H1 (cell line): ENCODE results near the gene ATAD3B. TPM values are rescaled to one million over a fixed set of nuclear protein-coding genes. Genes with fewer than 3 reads are reported as not detected.

Experiments
- CTCF ChIA-PET: fragments of 300-600 bp; sonication (Branson Sonifier 250); formaldehyde crosslinking; loops from one replicate; lab custom pipeline; 2021; ENCODE audit not compliant: partially characterized antibody; lab: Charles Lee
- POLR2A ChIA-PET: fragments of 300-600 bp; sonication (Branson Sonifier 250); formaldehyde crosslinking; loops from one replicate; lab custom pipeline; 2021; ENCODE audit warnings: inconsistent platforms; ENCODE audit not compliant: partially characterized antibody; lab: Charles Lee
- DNase-seq, 2 experiments: peaks; one replicate each; pipeline versions ENCODE4 v3.0.0 to v3.0.0-alpha.2; 2010 to 2022; ENCODE audit warnings: low spot score in 2 of 2, low read depth in 1 of 2, mixed read lengths in 1 of 2
- FAIRE-seq: peaks from 2 replicates; lab custom pipeline; 2011; peaks lifted over from hg19 to GRCh38; lab: Jason Lieb, UNC
- H2AFZ ChIP-seq: 2 replicates; pipeline ENCODE4 v1.8.1; 2012; ENCODE audit warnings: low read length, inconsistent platforms
- H2AK5ac ChIP-seq: 2 replicates; pipeline ENCODE4 v1.6.1; 2013; ENCODE audit warnings: low read depth, low read length
- H2BK120ac ChIP-seq: replicated peaks from 2 replicates; pipeline ENCODE3; 2013; ENCODE audit warnings: low read depth, low read length, inconsistent platforms
- H2BK12ac ChIP-seq: 2 replicates; pipeline ENCODE4 v1.6.1; 2013; ENCODE audit warnings: low read depth, low read length
- H2BK15ac ChIP-seq: 2 replicates; pipeline ENCODE4 v1.6.1; 2013; ENCODE audit warnings: low read length
- H2BK20ac ChIP-seq: 2 replicates; pipeline ENCODE4 v1.6.1; 2013; ENCODE audit warnings: low read length
- H2BK5ac ChIP-seq: 2 replicates; pipeline ENCODE4 v1.6.1; 2013; ENCODE audit warnings: low read depth, low read length
- H3K14ac ChIP-seq: 2 replicates; pipeline ENCODE4 v1.6.1; 2013; ENCODE audit warnings: inconsistent platforms; ENCODE audit not compliant: insufficient read length
- H3K18ac ChIP-seq: 2 replicates; pipeline ENCODE4 v1.6.1; 2013; ENCODE audit warnings: low read length; ENCODE audit errors: extremely low read depth
- H3K23ac ChIP-seq: 2 replicates; pipeline ENCODE4 v1.6.1; 2013; ENCODE audit warnings: inconsistent platforms; ENCODE audit not compliant: insufficient read length
- H3K23me2 ChIP-seq: 2 replicates; pipeline ENCODE4 v1.6.1; 2013; ENCODE audit warnings: low read depth, low read length
- H3K27ac ChIP-seq: 2 replicates; pipeline ENCODE4 v1.6.1; 2011; ENCODE audit warnings: low read depth, low read length, inconsistent platforms
- H3K27me3 ChIP-seq, 4 experiments: replicated peaks in 1 of 4; 1 replicate in 1 of 4; 2 replicates in 3 of 4; pipeline versions ENCODE4 v1.6.1 to v1.8.1; 2011 to 2013; ENCODE audit warnings: low read length in 3 of 4, mild to moderate bottlenecking in 3 of 4, inconsistent platforms in 2 of 4, mixed read lengths in 2 of 4, moderate library complexity in 1 of 4; ENCODE audit not compliant: control insufficient read depth in 3 of 4, insufficient read depth in 3 of 4; ENCODE audit errors: extremely low read depth in 1 of 4
- H3K36me3 ChIP-seq, 4 experiments: 2 replicates each; pipeline versions ENCODE4 v1.6.1 to v1.8.1; 2011 to 2013; ENCODE audit warnings: mild to moderate bottlenecking in 4 of 4, low read length in 3 of 4, moderate library complexity in 2 of 4, control low read depth in 1 of 4, inconsistent platforms in 1 of 4; ENCODE audit not compliant: insufficient read depth in 4 of 4, control insufficient read depth in 2 of 4
- H3K4ac ChIP-seq: replicated peaks from 2 replicates; pipeline ENCODE3; 2013; ENCODE audit warnings: low read length, low read depth, mixed read lengths, inconsistent platforms; ENCODE audit not compliant: insufficient read length
- H3K4me1 ChIP-seq, 4 experiments: replicated peaks in 1 of 4; 1 replicate in 1 of 4; 2 replicates in 3 of 4; pipeline versions ENCODE4 v1.6.1 to v1.8.1; 2011 to 2013; ENCODE audit warnings: low read length in 3 of 4, inconsistent platforms in 2 of 4, mixed read lengths in 1 of 4; ENCODE audit not compliant: insufficient read depth in 4 of 4, control insufficient read depth in 3 of 4
- H3K4me2 ChIP-seq, 2 experiments: 2 replicates each; pipeline versions ENCODE4 v1.6.1 to v1.8.1; 2011 to 2013; ENCODE audit warnings: low read depth in 2 of 2, low read length in 2 of 2, control low read depth in 1 of 2, inconsistent platforms in 1 of 2, mild to moderate bottlenecking in 1 of 2; ENCODE audit not compliant: insufficient read depth in 1 of 2
- H3K4me3 ChIP-seq, 4 experiments: fragments of 200-600, 300-600 bp in 1 of 4; sonication (generic), shearing (Covaris generic), sonication (Bioruptor Twin) in 1 of 4; 2 replicates each; pipeline versions ENCODE4 v1.5.1 to v1.8.1; 2011 to 2016; ENCODE audit warnings: low read length in 4 of 4, low read depth in 3 of 4, control low read depth in 2 of 4, inconsistent platforms in 2 of 4, mild to moderate bottlenecking in 2 of 4, mixed read lengths in 1 of 4, moderate library complexity in 1 of 4; ENCODE audit not compliant: insufficient read depth in 2 of 4; ENCODE audit errors: extremely low read depth in 1 of 4
- H3K56ac ChIP-seq: replicated peaks from 2 replicates; pipeline ENCODE3; 2013; ENCODE audit warnings: low read depth, mild to moderate bottlenecking, mixed read lengths, low read length, inconsistent platforms; ENCODE audit not compliant: insufficient read length
- H3K79me1 ChIP-seq: 2 replicates; pipeline ENCODE4 v1.6.1; 2013; ENCODE audit warnings: low read depth, low read length, control low read depth
- H3K79me2 ChIP-seq, 2 experiments: 2 replicates each; pipeline versions ENCODE4 v1.6.1 to v1.8.1; 2012 to 2013; ENCODE audit warnings: low read length in 2 of 2, mild to moderate bottlenecking in 2 of 2, inconsistent platforms in 1 of 2; ENCODE audit not compliant: insufficient read depth in 2 of 2, control insufficient read depth in 1 of 2
- H3K9ac ChIP-seq, 4 experiments: replicated peaks in 1 of 4; 1 replicate in 1 of 4; 2 replicates in 3 of 4; pipeline versions ENCODE4 v1.6.1 to v1.8.1; 2011 to 2013; ENCODE audit warnings: low read depth in 3 of 4, low read length in 3 of 4, control low read depth in 2 of 4, mild to moderate bottlenecking in 2 of 4, moderate library complexity in 2 of 4, inconsistent platforms in 1 of 4; ENCODE audit errors: extremely low read depth in 1 of 4
- H3K9me3 ChIP-seq, 2 experiments: 2 replicates each; pipeline versions ENCODE4 v1.6.1 to v1.8.1; 2012 to 2013; ENCODE audit warnings: mild to moderate bottlenecking in 2 of 2, moderate library complexity in 2 of 2, control low read depth in 1 of 2, inconsistent platforms in 1 of 2, low read depth in 1 of 2, low read length in 1 of 2, mixed read lengths in 1 of 2; ENCODE audit not compliant: insufficient read depth in 2 of 2
- H4K20me1 ChIP-seq, 2 experiments: replicated peaks in 1 of 2; 2 replicates each; pipeline versions ENCODE3 to v1.8.1; 2011 to 2013; ENCODE audit warnings: inconsistent platforms in 2 of 2, low read length in 2 of 2, mild to moderate bottlenecking in 1 of 2; ENCODE audit not compliant: insufficient read depth in 2 of 2, control insufficient read depth in 1 of 2
- H4K5ac ChIP-seq: 2 replicates; pipeline ENCODE4 v1.6.1; 2013; ENCODE audit warnings: low read length, low read depth, mixed read lengths, inconsistent platforms; ENCODE audit not compliant: insufficient read length
- H4K8ac ChIP-seq: 2 replicates; pipeline ENCODE4 v1.8.0; 2013; ENCODE audit warnings: mild to moderate bottlenecking, moderate library complexity, low read length, inconsistent platforms; ENCODE audit not compliant: insufficient read depth; ENCODE audit errors: extremely low read depth
- H4K91ac ChIP-seq: replicated peaks from 2 replicates; pipeline ENCODE3; 2013; ENCODE audit warnings: low read length, mixed read lengths, inconsistent platforms; ENCODE audit not compliant: insufficient read length
- ASH2L ChIP-seq: fragments of 200-600, 300-600 bp; sonication (generic); IDR thresholded peaks from one replicate; pipeline ENCODE4 v1.7.1; 2017; ENCODE audit warnings: low read length
- E2F6 ChIP-seq: IDR thresholded peaks from 2 replicates; pipeline ENCODE4 v1.6.1; 2012; ENCODE audit warnings: inconsistent platforms
- EZH2 ChIP-seq: fragments of 200-600 bp; sonication (generic); IDR thresholded peaks from 2 replicates; pipeline ENCODE4 v1.7.1; 2012; ENCODE audit warnings: low read depth, mild to moderate bottlenecking, moderate library complexity, low read length, inconsistent platforms; ENCODE audit not compliant: severe bottlenecking
- KDM5A ChIP-seq: fragments of 200-600 bp; IDR thresholded peaks from 2 replicates; pipeline ENCODE4 v1.7.1; 2012; ENCODE audit warnings: mild to moderate bottlenecking, low read length, inconsistent platforms, mixed read lengths
- RAD21 ChIP-seq, 2 experiments: IDR thresholded peaks in 1 of 2; conservative IDR thresholded peaks in 1 of 2; 2 replicates each; pipeline ENCODE4 v1.6.1; 2011; ENCODE audit warnings: low read depth in 2 of 2, low read length in 2 of 2, improper control_type of control experiment in 1 of 2, inconsistent platforms in 1 of 2, mild to moderate bottlenecking in 1 of 2, moderate library complexity in 1 of 2
- TAF1 ChIP-seq: IDR thresholded peaks from 2 replicates; pipeline ENCODE4 v1.6.1; 2011; ENCODE audit warnings: mild to moderate bottlenecking, low read depth, low read length
- TCF12 ChIP-seq: IDR thresholded peaks from 2 replicates; pipeline ENCODE4 v1.6.1; 2011; ENCODE audit warnings: low read depth, mild to moderate bottlenecking, low read length
- WGBS, 2 experiments: shearing (Covaris generic) in 1 of 2; methylation state at CpG; one replicate each; pipeline versions ENCODE4 v1.1.6 to v1.1.7; 2013 to 2015; ENCODE audit warnings: low lambda C conversion rate in 2 of 2, mixed read lengths in 2 of 2, inconsistent platforms in 1 of 2, low coverage in 1 of 2, missing lambda C conversion rate in 1 of 2; ENCODE audit not compliant: insufficient replicate concordance in 2 of 2, insufficient coverage in 1 of 2, insufficient read length in 1 of 2; ENCODE audit errors: extremely low coverage in 1 of 2, missing lambda C conversion rate in 1 of 2; 5-methylcytosine and 5-hydroxymethylcytosine counted together
- polyA plus RNA-seq, 7 experiments: library from polyadenylated mRNA; depleted of rRNA in 3 of 7; stranded (reverse) in 5 of 7; unstranded in 2 of 7; fragments of >200 nt in 5 of 7; fragments of 200-250 nt in 2 of 7; gene quantifications; 1 replicate in 5 of 7; 2 replicates in 1 of 7; 4 replicates in 1 of 7; pipeline versions ENCODE4 v1.2.1 to v1.2.3, GENCODE V29; 2011 to 2013; ENCODE audit warnings: missing spikeins in 2 of 7, mixed read lengths in 2 of 7
- total RNA-seq: library from RNA; stranded (reverse); fragmentation: NEBNext Ultra II Directional; extraction: Animal tissue kit (Norgen Biotek cat#: 25700); gene quantifications from 2 replicates; pipeline ENCODE4 v1.2.1, GENCODE V29; 2021

The ATAD3B gene
- total and polyA plus RNA-seq, 2 of the 8 experiments (the other 6 are each of a cell fraction or from before 2014, with no cell fraction given), result 31.3 to 63.0 TPM

GRCh38 chr1:1438531-1439381 lies 32.8 kb upstream of the ATAD3B start:
- H2AK5ac ChIP-seq, result no peak overlapping the region
- no peak overlapping the region for H3K4ac ChIP-seq
- no peak overlapping the region for H4K91ac ChIP-seq
- H3K27ac ChIP-seq, result no peak overlapping the region
- no peak overlapping the region for H2AFZ ChIP-seq
- no peak overlapping the region for H2BK120ac ChIP-seq
- H3K56ac ChIP-seq, result no peak overlapping the region
- no peak for TF ChIP-seq KDM5A
- TF ChIP-seq RAD21 (IDR thresholded peaks at IDR 0.05 in 1 of 2, conservative IDR thresholded peaks at IDR 0.05 in 1 of 2; ENCODE audit: low read depth in 2 of 2, low read length in 2 of 2), result no peak
- TF ChIP-seq E2F6, result no peak
- no peak for TF ChIP-seq ASH2L
- no peak for TF ChIP-seq TCF12
- no peak for TF ChIP-seq EZH2
- TF ChIP-seq TAF1, result no peak
- H3K4me3 ChIP-seq, result no peak overlapping the region
- H3K23me2 ChIP-seq, result peaks cover 13% of the 10 kb centered on the region; the same call in 1 of the 2 replicates
- no peak overlapping the region for H2BK20ac ChIP-seq
- H2BK12ac ChIP-seq, result no peak overlapping the region; the same call in 1 of the 2 replicates
- DNase-seq (no peak), FAIRE-seq (no peak)
- H3K14ac ChIP-seq, result no peak overlapping the region
- no peak overlapping the region for H3K9ac ChIP-seq
- no peak overlapping the region for H4K5ac ChIP-seq
- POLR2A ChIA-PET, result interaction anchor here (0.6 to 22.9 kb wide), 9 partner anchors 8 to 91 kb away, joined by 3 to 515 read pairs (median 3); partner anchors contain the start of genes ANKRD65, CCNL2, DVL1 and MRPL20
- H2BK15ac ChIP-seq, result no peak overlapping the region
- H3K36me3 ChIP-seq, result peaks cover 0 to 7% (median 0%) of the 10 kb centered on the region in 4 experiments; a peak in 1 of 8 replicates
- no peaks in the 10 kb centered on the region for H3K9me3 ChIP-seq
- H3K79me2 ChIP-seq, result peaks cover 0 to 8% of the 10 kb centered on the region in 2 experiments; a peak in 1 of 4 replicates
- peak overlapping the region; percentile 57 for H4K8ac ChIP-seq
- H3K4me2 ChIP-seq, result no peak overlapping the region
- peaks cover 0 to 3% (median 0%) of the 10 kb centered on the region in 4 experiments; a peak in 2 of 7 replicates for H3K27me3 ChIP-seq
- no peaks in the 10 kb centered on the region for H3K79me1 ChIP-seq
- H3K18ac ChIP-seq, result no peak overlapping the region
- CTCF ChIA-PET, result interaction anchor here (0.6 to 4.3 kb wide), 12 partner anchors 8 to 608 kb away, joined by 3 to 36 read pairs (median 4); partner anchors contain the start of genes ATAD3C and CCNL2
- H4K20me1 ChIP-seq, result peaks cover 4 to 7% of the 10 kb centered on the region in 2 experiments
- H3K23ac ChIP-seq, result no peak overlapping the region
- H2BK5ac ChIP-seq, result no peak overlapping the region
- H3K4me1 ChIP-seq, result peaks cover 0 to 23% (median 20%) of the 10 kb centered on the region in 4 experiments; a peak in 6 of 7 replicates
- 93% methylated on average over 34 of the region's 45 CpGs; no CpG with 5 or more reads in 1 of the 2 experiments for WGBS, 2 experiments
